HTERT RPE-1 (cell line): Measurements from ENCODE around the gene ATG9B.
"Not testable (repeated sequence)": the region's sequence is repeated elsewhere in the genome, so short reads cannot be mapped to it uniquely, and the experiment has no call there.

Source experiments
- in situ Hi-C: fragments of 300-500 bp; cut with MboI; formaldehyde crosslinking; loops from 4 replicates; pipeline ENCODE4 v1.14.3; 2020; ENCODE audit warnings: low sequenced_read_pairs

The ATG9B gene

DNA sequence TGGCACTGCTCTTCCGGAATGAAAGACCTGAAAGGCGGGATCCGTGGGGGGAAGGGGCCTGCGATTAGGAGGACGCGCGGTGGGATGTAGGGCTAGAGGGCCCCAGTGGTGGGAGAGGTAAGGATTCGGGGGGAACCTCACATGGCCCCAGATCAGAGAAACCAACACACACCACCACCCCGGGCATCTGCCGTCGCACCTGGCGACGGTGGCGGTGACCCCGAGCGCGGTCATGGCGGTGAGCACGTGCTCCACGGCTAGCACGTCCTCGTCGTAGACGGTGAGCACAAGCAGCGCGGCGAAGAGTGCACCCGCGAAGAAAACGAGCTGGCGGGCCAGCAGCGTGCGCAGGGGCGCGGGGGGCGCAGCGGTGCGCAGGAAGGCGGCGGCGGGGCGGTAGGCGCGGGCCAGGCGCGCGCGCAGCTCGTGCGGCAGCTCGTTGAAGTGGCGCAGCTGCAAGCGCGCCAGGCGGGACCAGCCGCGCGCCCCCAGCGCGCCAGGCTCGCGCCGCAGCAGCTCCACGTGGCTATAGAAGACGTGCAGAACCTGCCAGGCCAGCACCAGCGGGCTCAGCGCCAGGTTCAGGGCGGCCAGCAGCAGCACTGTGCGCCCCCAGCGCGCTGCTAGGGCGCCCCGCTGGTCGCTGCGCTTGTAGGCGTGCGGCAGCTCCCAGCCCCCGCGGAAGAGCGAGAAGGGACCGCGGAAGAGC lies 5.7 kb downstream of the ATG9B start:
- in situ Hi-C loops, result no loop called here

DNA sequence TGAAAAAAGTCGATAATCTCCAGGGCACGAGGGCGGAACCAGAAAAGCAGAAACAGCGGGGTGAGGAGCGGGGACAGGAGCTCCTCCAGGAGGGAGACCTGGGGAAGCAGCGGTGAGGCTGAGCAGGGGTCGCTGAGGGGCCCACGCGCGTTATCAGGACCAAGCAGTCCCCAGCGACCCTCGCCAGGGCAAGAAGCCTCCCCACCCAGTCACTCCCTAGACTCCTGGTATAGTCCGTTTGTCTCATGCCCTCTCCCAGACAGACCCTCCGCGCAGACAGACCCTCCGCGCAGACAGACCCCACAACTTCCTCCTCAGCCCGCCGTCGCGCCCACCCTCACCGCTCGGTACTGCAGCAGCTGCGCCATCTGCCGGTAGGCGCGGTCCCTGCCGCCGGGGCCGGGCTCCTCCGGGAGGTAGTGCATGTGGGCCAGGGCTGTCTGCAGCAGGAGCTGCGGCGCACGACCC lies 6.3 kb downstream of the ATG9B start:
- in situ Hi-C loops, result no loop called here

DNA sequence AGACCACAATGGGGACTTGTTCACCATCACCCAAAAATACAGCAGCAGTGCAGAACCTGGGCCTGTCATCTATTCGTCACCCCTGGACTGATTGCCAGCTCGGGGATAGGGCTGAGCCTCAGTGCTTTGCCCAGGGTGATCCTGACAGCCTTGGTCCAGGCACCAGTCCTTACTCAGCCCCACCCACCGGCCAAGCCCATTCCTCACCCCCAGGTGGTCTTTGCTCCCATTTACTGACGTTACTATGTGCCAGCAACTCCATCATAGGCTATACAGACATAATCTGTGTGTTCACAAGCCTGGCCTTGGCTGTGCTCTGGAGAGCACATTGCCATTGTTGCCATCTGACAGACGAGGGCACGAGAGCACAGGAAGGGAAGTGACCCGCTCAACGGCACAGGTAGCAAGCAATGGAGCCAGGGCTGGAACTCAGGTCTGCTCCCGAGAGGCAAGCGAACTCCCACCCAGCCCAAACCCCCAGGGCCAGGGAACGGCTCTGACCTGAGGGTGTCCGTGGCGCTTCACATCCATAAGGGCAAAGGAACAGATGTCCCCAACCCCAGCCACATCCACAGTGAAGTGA lies 6.8 kb downstream of the ATG9B start:
- in situ Hi-C loops, result no loop called here

DNA sequence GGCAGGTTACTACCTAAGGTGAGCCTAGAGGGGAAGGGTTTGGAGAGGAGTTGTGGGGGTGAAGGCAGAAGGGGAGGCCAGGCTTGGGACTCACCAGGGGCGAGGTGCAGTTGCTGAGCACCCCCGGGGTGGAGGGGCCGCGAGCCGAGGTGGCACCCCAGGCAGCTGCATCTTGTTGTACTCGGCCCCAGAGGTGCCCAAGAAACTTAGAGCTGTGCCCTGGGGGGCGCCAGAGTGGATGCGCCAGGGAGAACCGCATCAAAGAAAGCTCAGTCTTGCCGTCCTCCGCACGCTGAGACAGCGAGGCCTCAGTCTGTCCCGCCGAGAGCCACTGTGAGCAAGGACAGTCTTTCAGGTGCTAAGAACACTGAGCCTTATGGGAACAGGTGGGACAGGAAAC lies 7.4 kb downstream of the ATG9B start:
- in situ Hi-C loops, result no loop called here

DNA sequence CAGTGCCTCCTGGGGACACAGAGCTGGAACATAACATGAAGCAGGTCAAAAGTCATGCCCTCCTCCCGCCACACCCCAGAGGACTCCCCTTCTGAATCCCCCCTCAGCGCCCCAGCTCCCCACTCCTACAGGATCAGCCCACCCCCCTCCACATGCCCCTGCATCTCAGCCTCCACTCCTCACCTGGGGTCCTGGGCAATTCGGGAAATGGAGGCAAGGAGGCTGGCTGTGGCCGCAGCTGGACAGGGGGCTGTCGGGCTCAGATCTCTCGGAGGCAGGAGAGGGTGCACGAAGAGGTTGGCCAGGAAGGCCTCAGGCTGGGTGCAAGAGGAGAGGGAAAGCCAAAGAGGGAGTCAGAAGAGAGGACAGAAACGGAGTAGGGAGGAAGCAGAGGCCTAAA lies 7.8 kb downstream of the ATG9B start:
- in situ Hi-C loops, result no loop called here

DNA sequence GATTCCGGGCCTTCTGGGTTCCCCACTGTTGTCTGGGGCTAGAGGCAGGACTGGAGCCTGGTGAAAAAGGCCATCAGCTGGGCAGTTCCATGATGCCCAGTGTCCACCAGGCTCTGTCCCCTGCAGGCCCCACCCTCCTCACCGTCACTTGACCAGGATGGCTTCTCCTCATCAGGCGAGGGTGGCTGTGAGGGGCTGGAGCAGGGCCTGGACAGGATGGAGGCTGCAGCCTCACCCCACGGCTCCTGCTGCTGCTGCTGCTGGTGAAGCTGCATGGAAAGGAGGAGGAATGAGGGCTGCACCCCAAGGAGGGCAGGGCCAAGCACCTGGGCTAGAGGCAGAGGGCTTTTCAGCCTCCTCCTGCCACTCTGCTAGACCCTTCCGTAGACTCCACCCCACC lies 8.3 kb downstream of the ATG9B start:
- in situ Hi-C loops, result no loop called here

DNA sequence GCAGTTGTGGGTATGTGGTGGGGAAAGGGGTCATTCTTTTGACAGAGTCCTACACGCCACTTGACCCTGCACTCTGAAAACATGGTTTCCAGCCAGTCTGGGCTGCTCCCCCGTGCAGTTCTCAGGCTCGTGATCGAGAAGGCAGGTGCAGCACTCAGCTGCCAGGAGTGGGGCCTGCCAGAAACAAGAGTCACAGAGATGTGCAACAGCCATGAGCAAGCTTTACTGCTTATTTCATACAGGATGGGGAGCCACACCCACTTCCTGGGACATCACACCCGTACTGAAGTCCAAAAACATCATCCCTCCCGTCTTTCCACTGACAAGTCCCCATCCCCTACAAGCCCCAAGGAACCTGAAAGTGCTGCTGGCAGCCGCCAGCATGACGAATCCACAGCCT lies 9.3 kb downstream of the ATG9B start:
- in situ Hi-C loops, result no loop called here

DNA sequence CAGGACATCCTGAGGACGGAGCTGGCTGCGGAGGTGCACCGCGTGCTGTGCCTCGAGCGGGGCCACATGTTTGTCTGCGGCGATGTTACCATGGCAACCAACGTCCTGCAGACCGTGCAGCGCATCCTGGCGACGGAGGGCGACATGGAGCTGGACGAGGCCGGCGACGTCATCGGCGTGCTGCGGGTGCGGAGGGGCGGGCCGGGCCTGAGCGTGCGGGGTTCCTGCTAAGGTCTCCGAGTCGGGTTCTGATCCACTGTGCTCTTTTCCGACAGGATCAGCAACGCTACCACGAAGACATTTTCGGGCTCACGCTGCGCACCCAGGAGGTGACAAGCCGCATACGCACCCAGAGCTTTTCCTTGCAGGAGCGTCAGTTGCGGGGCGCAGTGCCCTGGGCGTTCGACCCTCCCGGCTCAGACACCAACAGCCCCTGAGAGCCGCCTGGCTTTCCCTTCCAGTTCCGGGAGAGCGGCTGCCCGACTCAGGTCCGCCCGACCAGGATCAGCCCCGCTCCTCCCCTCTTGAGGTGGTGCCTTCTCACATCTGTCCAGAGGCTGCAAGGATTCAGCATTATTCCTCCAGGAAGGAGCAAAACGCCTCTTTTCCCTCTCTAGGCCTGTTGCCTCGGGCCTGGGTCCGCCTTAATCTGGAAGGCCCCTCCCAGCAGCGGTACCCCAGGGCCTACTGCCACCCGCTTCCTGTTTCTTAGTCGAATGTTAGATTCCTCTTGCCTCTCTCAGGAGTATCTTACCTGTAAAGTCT lies 10.4 kb downstream of the ATG9B start:
- in situ Hi-C loops, result no loop called here

DNA sequence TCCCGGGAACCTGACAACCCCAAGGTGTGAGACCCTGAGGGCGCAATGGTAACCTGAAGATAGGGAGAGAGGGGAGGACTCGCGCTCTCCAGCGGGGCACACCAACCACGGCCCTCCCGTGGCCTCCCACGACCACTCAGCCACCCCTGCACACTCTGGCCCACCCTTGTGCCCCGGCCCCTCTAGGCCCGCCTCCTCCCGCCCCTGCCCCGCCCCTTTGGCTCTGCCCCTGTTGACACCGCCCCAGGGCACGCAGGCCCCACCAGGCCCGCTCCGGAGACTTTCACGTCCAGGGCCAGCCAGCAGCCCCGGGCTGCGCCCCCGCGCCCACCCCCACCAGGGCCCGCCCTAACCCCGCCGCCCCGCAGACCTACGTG lies 10.9 kb downstream of the ATG9B start:
- in situ Hi-C loops, result no loop called here

DNA sequence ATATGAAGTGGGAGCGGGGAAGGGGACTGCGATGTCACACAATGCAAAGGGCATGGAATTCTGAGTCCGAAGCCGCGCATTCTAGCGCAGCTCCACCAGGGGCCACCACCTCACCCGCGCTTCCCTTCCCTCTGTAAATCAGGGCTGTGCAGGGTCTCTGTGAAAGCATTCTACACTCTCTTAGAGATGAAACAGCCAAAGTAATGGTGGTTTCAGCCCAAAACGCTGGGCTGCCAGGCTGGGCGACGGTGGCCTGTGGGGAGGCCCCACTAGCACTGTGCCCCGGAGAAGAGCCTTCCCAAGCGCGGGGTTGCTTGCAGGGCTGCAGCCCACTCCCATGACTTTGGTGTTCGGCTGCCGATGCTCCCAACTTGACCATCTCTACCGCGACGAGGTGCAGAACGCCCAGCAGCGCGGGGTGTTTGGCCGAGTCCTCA lies 11.4 kb downstream of the ATG9B start:
- in situ Hi-C loops, result no loop called here

DNA sequence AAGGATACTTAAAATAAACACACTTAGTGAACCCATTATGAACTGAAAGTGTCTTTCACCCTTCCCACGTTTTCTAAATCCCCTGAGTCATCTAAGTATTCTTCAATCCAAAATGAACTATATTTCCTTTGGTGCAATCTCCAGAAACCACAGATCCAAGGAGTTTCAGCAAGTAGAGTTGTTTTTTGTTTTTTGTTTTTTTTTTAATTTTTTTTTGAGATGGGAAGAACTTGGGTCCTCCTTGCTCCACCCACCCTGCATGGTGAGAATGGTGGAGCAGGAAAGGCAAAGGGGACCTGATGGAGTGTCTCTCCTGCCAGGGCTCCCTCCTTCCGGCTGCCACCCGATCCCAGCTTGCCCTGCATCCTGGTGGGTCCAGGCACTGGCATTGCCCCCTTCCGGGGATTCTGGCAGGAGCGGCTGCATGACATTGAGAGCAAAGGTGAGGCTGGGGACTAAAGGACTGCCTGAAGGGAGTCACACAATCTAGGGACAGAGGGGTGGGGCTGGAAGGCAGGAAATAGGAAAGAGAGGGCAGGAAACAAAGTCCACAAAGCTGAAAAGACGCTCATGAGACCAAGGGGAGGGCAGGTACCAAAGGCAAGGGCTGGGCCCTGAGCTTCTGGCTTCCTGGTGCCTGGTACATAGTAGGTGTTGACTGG lies 12.1 kb downstream of the ATG9B start:
- in situ Hi-C loops, result no loop called here

DNA sequence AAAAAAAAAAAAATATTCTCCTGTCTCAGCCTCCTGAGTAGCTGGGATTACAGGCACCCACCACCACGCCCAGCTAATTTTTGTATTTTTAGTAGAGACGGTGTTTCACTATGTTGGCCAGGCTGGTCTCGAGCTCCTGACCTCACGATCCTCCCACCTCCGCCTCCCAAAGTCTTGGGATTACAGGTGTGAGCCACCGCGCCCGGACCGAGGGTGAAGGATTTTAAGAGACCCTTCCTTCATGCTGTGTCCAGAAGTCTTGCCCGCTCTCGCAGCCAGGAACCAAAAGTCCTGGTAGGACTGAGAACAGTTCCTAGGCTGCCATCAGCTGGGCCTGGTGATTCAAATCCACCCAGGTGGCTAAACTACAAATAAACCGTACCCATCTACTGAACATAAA lies 12.7 kb downstream of the ATG9B start:
- in situ Hi-C loops, result not testable (repeated sequence)

DNA sequence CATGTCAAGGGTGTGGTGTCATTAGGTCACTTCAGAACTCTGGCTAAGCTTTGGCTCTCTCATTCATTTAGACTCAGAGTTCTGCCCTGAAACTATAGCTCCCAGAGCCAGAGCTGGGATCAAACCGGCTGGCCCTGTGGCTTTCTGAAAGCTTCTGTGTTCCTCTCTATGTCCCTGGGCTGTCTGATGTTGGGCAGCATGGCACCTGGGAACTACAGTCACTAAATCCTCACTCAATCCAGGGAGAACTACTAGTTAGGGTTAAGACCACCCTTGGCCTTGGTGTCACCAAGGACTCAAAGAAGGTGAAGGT lies 13.2 kb downstream of the ATG9B start:
- in situ Hi-C loops, result no loop called here

DNA sequence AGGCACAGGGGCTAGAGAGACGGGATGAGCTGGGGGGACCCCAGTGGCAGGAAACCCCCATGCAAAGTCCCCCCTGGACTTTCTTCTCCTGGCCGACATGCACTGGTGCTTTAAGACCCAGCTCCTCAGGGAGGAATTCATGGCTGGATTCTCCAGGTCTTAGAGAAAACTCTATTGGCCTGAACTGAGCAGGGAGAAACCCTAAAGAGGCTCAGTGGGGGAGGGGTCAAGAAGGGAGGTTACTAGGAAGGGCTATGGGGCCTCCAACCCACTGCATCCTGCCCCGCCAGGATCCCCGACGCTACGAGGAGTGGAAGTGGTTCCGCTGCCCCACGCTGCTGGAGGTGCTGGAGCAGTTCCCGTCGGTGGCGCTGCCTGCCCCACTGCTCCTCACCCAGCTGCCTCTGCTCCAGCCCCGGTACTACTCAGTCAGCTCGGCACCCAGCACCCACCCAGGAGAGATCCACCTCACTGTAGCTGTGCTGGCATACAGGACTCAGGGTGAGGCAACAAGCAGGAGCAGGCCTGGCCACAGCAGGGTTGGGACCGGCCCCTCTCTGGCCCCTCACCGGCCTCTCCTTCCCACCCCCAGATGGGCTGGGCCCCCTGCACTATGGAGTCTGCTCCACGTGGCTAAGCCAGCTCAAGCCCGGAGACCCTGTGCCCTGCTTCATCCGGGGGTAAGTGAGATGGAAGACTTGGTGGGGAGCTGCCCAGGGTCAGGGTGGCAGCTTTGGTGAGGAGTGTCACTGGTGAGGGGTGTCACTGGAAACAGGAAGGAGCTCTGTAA lies 13.8 kb downstream of the ATG9B start:
- in situ Hi-C loops, result no loop called here

DNA sequence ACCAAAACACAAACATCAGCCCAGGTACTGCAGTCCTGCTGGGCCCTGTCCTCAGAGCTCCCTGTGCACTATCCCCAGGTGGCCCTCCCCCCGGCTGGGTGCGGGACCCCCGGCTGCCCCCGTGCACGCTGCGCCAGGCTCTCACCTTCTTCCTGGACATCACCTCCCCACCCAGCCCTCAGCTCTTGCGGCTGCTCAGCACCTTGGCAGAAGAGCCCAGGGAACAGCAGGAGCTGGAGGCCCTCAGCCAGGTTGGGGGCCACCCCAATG lies 14.3 kb downstream of the ATG9B start:
- in situ Hi-C loops, result no loop called here

DNA sequence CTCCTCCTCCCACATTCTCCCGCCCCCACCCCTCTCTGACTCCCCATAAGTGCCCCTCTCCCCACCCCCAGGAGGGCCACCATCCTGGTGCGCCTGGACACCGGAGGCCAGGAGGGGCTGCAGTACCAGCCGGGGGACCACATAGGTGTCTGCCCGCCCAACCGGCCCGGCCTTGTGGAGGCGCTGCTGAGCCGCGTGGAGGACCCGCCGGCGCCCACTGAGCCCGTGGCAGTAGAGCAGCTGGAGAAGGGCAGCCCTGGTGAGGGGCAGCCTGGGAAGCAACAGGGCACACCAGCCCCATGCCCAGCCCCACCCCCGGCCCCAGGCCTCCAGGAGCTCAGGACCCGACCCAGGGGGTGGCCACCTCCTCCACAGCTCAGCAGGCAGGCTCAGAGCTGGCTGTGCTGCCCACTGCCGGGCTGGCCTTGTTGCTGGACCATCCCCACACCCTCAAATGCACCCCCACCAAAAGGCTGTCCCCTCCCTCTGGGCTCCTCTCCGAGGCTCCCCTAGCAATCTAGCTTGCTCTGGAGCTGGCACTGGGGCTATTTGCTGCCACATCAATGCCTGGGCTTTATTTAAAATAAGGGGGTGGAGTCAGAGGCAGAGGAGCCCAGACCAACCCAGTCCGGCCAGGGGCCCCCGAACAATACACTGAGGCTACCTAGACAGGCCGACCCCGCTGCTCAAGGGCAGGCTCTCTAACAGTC lies 14.8 kb downstream of the ATG9B start:
- in situ Hi-C loops, result no loop called here

DNA sequence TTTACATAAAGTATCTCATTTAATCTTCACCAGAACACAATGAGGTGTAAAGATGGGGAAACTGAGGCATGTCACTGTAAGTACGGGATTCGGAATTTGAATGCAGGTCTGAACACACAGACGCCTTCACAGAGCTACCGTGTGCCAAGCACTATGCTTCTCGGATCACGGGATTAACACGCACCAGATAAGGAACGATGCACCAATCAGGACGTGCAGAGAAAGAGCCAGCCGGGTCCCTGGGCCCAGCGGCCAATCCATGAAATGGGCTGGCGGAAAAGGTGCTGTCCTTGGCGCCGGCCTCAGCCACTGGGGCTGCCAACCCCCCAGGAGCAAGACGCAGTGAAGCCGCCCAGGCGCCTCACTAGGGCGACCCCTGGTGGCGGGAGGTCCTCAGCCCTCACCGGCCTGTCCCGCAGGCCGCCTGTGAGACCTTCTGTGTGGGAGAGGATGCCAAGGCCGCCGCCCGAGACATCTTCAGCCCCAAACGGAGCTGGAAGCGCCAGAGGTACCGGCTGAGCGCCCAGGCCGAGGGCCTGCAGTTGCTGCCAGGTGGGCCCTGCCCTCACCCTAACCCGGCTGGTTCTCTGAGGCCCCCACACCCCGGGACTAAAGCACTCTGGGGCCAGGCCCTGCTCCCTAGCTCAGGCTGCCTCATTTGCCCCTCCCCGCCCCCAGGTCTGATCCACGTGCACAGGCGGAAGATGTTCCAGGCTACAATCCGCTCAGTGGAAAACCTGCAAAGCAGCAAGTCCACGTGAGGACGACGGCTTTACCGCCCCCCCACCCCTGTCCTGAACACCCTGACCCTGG lies 15.6 kb downstream of the ATG9B start:
- in situ Hi-C loops, result no loop called here

DNA sequence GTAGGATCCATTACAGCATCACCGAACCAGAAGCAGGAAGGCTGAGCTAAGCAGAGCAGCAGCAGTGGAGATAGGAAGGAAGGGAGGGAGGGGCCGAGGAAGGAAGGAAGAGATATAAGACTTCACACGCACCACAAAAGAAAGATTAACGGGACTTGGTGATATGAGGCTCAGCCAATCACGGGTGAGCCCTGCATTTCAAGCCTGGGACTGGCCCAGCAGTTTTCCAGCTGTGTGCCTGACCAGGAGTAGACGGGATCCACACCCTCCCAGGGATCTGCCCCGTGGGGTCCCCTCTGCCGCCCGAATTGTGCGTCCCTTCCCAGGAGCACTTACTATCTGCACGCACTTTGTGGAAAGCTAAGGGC lies 16.2 kb downstream of the ATG9B start:
- in situ Hi-C loops, result no loop called here

DNA sequence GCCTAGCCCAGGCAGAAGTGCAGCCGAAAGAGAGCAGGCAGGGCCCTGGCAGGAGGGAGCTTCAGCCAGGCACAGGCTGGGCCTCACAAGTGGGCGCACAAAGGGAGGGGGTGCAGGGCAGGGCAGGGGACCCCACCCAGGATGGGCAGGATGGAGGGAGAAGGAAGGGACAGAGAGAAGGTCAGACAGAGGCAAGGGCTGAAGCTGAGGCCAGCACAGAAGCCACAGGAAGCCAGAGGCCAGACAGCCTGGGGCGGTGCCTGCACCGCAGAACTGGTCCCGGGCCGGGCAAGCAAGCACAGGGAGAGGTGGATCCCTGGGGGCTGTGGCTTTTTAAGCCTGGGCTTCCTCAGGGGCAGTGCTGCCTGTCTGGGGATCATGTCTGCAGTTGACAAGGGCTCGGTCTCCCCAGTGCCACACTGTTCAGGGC lies 16.8 kb downstream of the ATG9B start:
- in situ Hi-C loops, result no loop called here
